ENCODE measurements around the gene DDA1. TPM values are rescaled to one million over a fixed set of nuclear protein-coding genes. Genes with fewer than 3 reads are reported as not detected.
"Not testable (repeated sequence)": the region's sequence is repeated elsewhere in the genome, so short reads cannot be mapped to it uniquely, and the experiment has no call there.

Gene DDA1
- total RNA-seq, 1 donor from 2014 or later: 37.9 TPM

GRCh38 chr19:17346109-17346671 is 36.8 kb downstream of the DDA1 start:
- DNase-seq (ENCODE audit: low spot score): peak; percentile 68

- no peak for DNase-seq (ENCODE audit: low spot score)
Measured at GRCh38 chr19:17347361-17347760, 38.0 kb downstream of the DDA1 start.

GRCh38 chr19:17347877-17348276 is 38.5 kb downstream of the DDA1 start:
- DNase-seq (ENCODE audit: low spot score): no peak

- no peak for DNase-seq (ENCODE audit: low spot score)
Measured at GRCh38 chr19:17348700-17349099, 39.3 kb downstream of the DDA1 start.

- DNase-seq (ENCODE audit: low spot score): no peak
Measured at GRCh38 chr19:17351815-17352435, 42.6 kb downstream of the DDA1 start.

GRCh38 chr19:17352608-17353280 is 43.4 kb downstream of the DDA1 start:
- no peak for DNase-seq (ENCODE audit: low spot score)

GRCh38 chr19:17353386-17353785 is 44.0 kb downstream of the DDA1 start:
- DNase-seq (ENCODE audit: low spot score): no peak

GRCh38 chr19:17357078-17357666 is 47.8 kb downstream of the DDA1 start:
- no peak for DNase-seq (ENCODE audit: low spot score)

- DNase-seq (ENCODE audit: low spot score): no peak
Measured at GRCh38 chr19:17357724-17358123, 48.4 kb downstream of the DDA1 start.

GRCh38 chr19:17358395-17358794 is 49.0 kb downstream of the DDA1 start:
- no peak for DNase-seq (ENCODE audit: low spot score)

GRCh38 chr19:17359905-17360800 is 50.8 kb downstream of the DDA1 start:
- no peak for DNase-seq (ENCODE audit: low spot score)

- not testable (repeated sequence) for DNase-seq (ENCODE audit: low spot score)
Measured at GRCh38 chr19:17363852-17364605, 54.7 kb downstream of the DDA1 start.

- DNase-seq (ENCODE audit: low spot score): no peak
Measured at GRCh38 chr19:17365361-17365760, 56.0 kb downstream of the DDA1 start.

- no peak for DNase-seq (ENCODE audit: low spot score)
Measured at GRCh38 chr19:17370026-17370587, 60.7 kb downstream of the DDA1 start.

Other genes with a start within 250 kb of the DDA1 start
- 10.8 TPM for gene HAUS8, start 234.1 kb upstream of the DDA1 start, total RNA-seq
- 75.0 TPM for gene MYO9B, start 233.8 kb upstream of the DDA1 start, total RNA-seq
- gene USE1, start 94.2 kb upstream of the DDA1 start, total RNA-seq: 28.0 TPM
- 47.8 TPM for gene OCEL1, start 83.3 kb upstream of the DDA1 start, total RNA-seq
- gene NR2F6, start 63.6 kb upstream of the DDA1 start, total RNA-seq: 46.3 TPM
- 4.3 TPM for gene USHBP1, start 44.8 kb upstream of the DDA1 start, total RNA-seq
- gene BABAM1, start 42.1 kb upstream of the DDA1 start, total RNA-seq: 70.5 TPM
- 0.83 TPM for gene ANKLE1, start 27.7 kb upstream of the DDA1 start, total RNA-seq
- gene ABHD8, start 6.1 kb upstream of the DDA1 start, total RNA-seq: 20.1 TPM
- gene MRPL34, start 3.7 kb upstream of the DDA1 start, total RNA-seq: 102 TPM
- gene ANO8, start 25.3 kb downstream of the DDA1 start, total RNA-seq: 33.2 TPM
- 24.7 TPM for gene GTPBP3, start 28.0 kb downstream of the DDA1 start, total RNA-seq
- 166 TPM for gene PLVAP, start 67.8 kb downstream of the DDA1 start, total RNA-seq
- gene CCDC194, start 84.6 kb downstream of the DDA1 start, total RNA-seq: 1.0 TPM
- 90.6 TPM for gene BST2, start 96.1 kb downstream of the DDA1 start, total RNA-seq
- 61.2 TPM for gene MVB12A, start 110.5 kb downstream of the DDA1 start, total RNA-seq
- gene TMEM221, start 139.1 kb downstream of the DDA1 start, total RNA-seq: 0.37 TPM
- not detected for gene NXNL1, start 151.4 kb downstream of the DDA1 start, total RNA-seq
- gene SLC27A1, start 161.0 kb downstream of the DDA1 start, total RNA-seq: 37.1 TPM
- gene PGLS, start 202.1 kb downstream of the DDA1 start, total RNA-seq: 93.0 TPM
- 71.1 TPM for gene COLGALT1, start 246.1 kb downstream of the DDA1 start, total RNA-seq